GM23338 (cell line): ENCODE data around the gene QRICH1. TPM values are rescaled to one million over a fixed set of nuclear protein-coding genes. Genes with fewer than 3 reads are reported as not detected.
A peak's percentile ranks its signal among the peaks of the same experiment; 100 is the strongest.

Experiments used
- ATAC-seq: fragments of 200-7000 bp; cut with Tn5 transposase; 3 replicates; pipeline ENCODE4 v1.9.1; 2020
- DNase-seq: peaks from one replicate; pipeline ENCODE4 v3.0.0-alpha.2; 2015; ENCODE audit warnings: low spot score
- H2AFZ ChIP-seq: fragments of 200-600 bp; sonication (generic); 2 replicates; pipeline ENCODE4 v1.8.0; 2016; ENCODE audit warnings: antibody characterized with exemption, mild to moderate bottlenecking, moderate library complexity
- H3F3A ChIP-seq: fragments of 200-600 bp; sonication (generic); replicated peaks from 2 replicates; pipeline ENCODE4 v1.8.0; 2017; ENCODE audit warnings: antibody characterized with exemption, mixed run types, low read depth
- H3K27ac ChIP-seq: fragments of 200-600 bp; sonication (generic); 2 replicates; pipeline ENCODE4 v1.6.1; 2016; ENCODE audit warnings: low read depth
- H3K27me3 ChIP-seq: fragments of 200-600 bp; sonication (generic); 2 replicates; pipeline ENCODE4 v1.8.0; 2016; ENCODE audit warnings: mild to moderate bottlenecking, mixed run types, moderate library complexity; ENCODE audit not compliant: insufficient read depth
- H3K36me3 ChIP-seq: fragments of 200-600 bp; sonication (generic); 2 replicates; pipeline ENCODE4 v1.8.0; 2016; ENCODE audit warnings: mild to moderate bottlenecking; ENCODE audit not compliant: insufficient read depth
- H3K4me1 ChIP-seq: fragments of 200-600 bp; sonication (generic); 2 replicates; pipeline ENCODE4 v1.8.0; 2016; ENCODE audit warnings: mild to moderate bottlenecking, moderate library complexity; ENCODE audit not compliant: insufficient read depth
- H3K4me2 ChIP-seq: fragments of 200-600 bp; sonication (generic); 2 replicates; pipeline ENCODE4 v1.7.1; 2017; ENCODE audit warnings: mixed run types
- H3K4me3 ChIP-seq: fragments of 200-600 bp; sonication (generic); 2 replicates; pipeline ENCODE4 v1.6.1; 2016; ENCODE audit warnings: mixed run types
- H3K79me2 ChIP-seq: fragments of 200-600 bp; sonication (generic); replicated peaks from 2 replicates; pipeline ENCODE4 v1.8.0; 2017; ENCODE audit warnings: mild to moderate bottlenecking; ENCODE audit not compliant: insufficient read depth
- H3K9me2 ChIP-seq: fragments of 200-600 bp; sonication (generic); 2 replicates; pipeline ENCODE4 v1.8.0; 2017; ENCODE audit not compliant: insufficient read depth
- H4K20me1 ChIP-seq: fragments of 200-600 bp; sonication (generic); replicated peaks from 2 replicates; pipeline ENCODE4 v1.8.0; 2017; ENCODE audit warnings: mild to moderate bottlenecking; ENCODE audit not compliant: insufficient read depth
- H3K27ac Mint-ChIP-seq: 2 replicates; pipeline ENCODE4 v1.8.0; 2020; ENCODE audit warnings: inconsistent platforms, mild to moderate bottlenecking, moderate library complexity, mixed read lengths
- H3K27me3 Mint-ChIP-seq: 3 replicates; pipeline ENCODE4 v1.8.0; 2022; ENCODE audit warnings: low read depth, mild to moderate bottlenecking, moderate library complexity, mixed read lengths, inconsistent platforms; ENCODE audit not compliant: insufficient read depth, poor library complexity
- H3K36me3 Mint-ChIP-seq: 3 replicates; pipeline ENCODE4 v1.8.0; 2021; ENCODE audit warnings: low read depth, mild to moderate bottlenecking, inconsistent platforms, moderate library complexity, mixed read lengths
- H3K4me1 Mint-ChIP-seq: 3 replicates; pipeline ENCODE4 v1.8.0; 2020; ENCODE audit warnings: mild to moderate bottlenecking, inconsistent platforms, mixed read lengths
- H3K4me3 Mint-ChIP-seq: 3 replicates; pipeline ENCODE4 v1.8.0; 2021; ENCODE audit warnings: moderate library complexity, mild to moderate bottlenecking, inconsistent platforms, mixed read lengths
- H3K9me3 Mint-ChIP-seq: 3 replicates; pipeline ENCODE4 v1.8.0; 2020; ENCODE audit warnings: moderate library complexity, mild to moderate bottlenecking, inconsistent platforms, mixed read lengths
- CREB1 ChIP-seq: fragments of 250-450 bp; sonication (Bioruptor Pico); IDR thresholded peaks from 2 replicates; pipeline ENCODE4 v1.5.0; 2020; ENCODE audit warnings: low read depth, mild to moderate bottlenecking, moderate library complexity
- CTCF ChIP-seq, 2 experiments: fragments of 200-600 bp in 1 of 2; sonication (generic) in 1 of 2; conservative IDR thresholded peaks; 2 replicates each; pipeline versions ENCODE4 v1.5.1 to v1.6.1; 2016 to 2017; ENCODE audit warnings: antibody characterized with exemption in 2 of 2, low read depth in 2 of 2, mild to moderate bottlenecking in 2 of 2, moderate library complexity in 1 of 2
- ETS1 ChIP-seq: IDR thresholded peaks from 2 replicates; pipeline ENCODE4 v1.6.1; 2016; ENCODE audit warnings: antibody characterized with exemption
- EZH2 ChIP-seq: fragments of 200-600 bp; sonication (generic); IDR thresholded peaks from one replicate; pipeline ENCODE4 v1.8.0; 2017; ENCODE audit warnings: antibody characterized with exemption, mild to moderate bottlenecking, low read depth; ENCODE audit not compliant: unreplicated experiment
- EZH2phosphoT487 ChIP-seq: fragments of 200-600 bp; sonication (generic); IDR thresholded peaks from one replicate; pipeline ENCODE4 v1.8.1; 2018; ENCODE audit warnings: antibody characterized with exemption; ENCODE audit not compliant: unreplicated experiment
- JUNB ChIP-seq: IDR thresholded peaks from one replicate; pipeline ENCODE4 v1.6.1; 2016; ENCODE audit warnings: antibody characterized with exemption; ENCODE audit not compliant: unreplicated experiment
- NANOG ChIP-seq: IDR thresholded peaks from 2 replicates; pipeline ENCODE4 v1.6.1; 2016; ENCODE audit warnings: antibody characterized with exemption, borderline replicate concordance
- POLR2AphosphoS5 ChIP-seq: IDR thresholded peaks from 2 replicates; pipeline ENCODE4 v1.6.1; 2016; ENCODE audit warnings: antibody characterized with exemption, low read depth
- REST ChIP-seq: IDR thresholded peaks from one replicate; pipeline ENCODE4 v1.6.1; 2018; ENCODE audit warnings: antibody characterized with exemption; ENCODE audit not compliant: unreplicated experiment
- STAT1 ChIP-seq: IDR thresholded peaks from one replicate; pipeline ENCODE4 v1.6.1; 2016; ENCODE audit warnings: antibody characterized with exemption; ENCODE audit not compliant: unreplicated experiment
- ZNF114 ChIP-seq: fragments of 250-450 bp; sonication (Bioruptor Pico); IDR thresholded peaks from 2 replicates; pipeline ENCODE4 v1.5.0; 2020; ENCODE audit warnings: mild to moderate bottlenecking, moderate library complexity
- ZNF331 ChIP-seq: fragments of 250-450 bp; sonication (Bioruptor Pico); IDR thresholded peaks from 2 replicates; pipeline ENCODE4 v1.5.0; 2020; ENCODE audit warnings: low read depth, mild to moderate bottlenecking, moderate library complexity
- ZNF462 ChIP-seq: fragments of 250-450 bp; sonication (Bioruptor Pico); IDR thresholded peaks from 2 replicates; pipeline ENCODE4 v1.5.0; 2020; ENCODE audit warnings: mild to moderate bottlenecking, moderate library complexity
- polyA plus RNA-seq: library from polyadenylated mRNA; unstranded; fragments of >200 nt; fragmentation: Nextera tagmentation; extraction: Ambion mirVana; gene quantifications from 2 replicates; pipeline ENCODE4 v1.2.1, GENCODE V29; 2016
- total RNA-seq: library from RNA; depleted of rRNA; stranded (reverse); fragments of >200 nt; shearing (Covaris generic); gene quantifications from 2 replicates; pipeline ENCODE4 v1.2.3, GENCODE V29; 2014

Gene QRICH1
- total and polyA plus RNA-seq, 2 experiments from 2014 or later = 66.9 to 149 TPM

- Histone ChIP-seq H3K27ac (peak overlapping the region; percentile 85), H3K36me3 (no peaks in the 10 kb centered on the region), H3K4me1 (peaks cover 7% of the 10 kb centered on the region; the same call in 1 of the 2 replicates), H3K9me2 (no peaks in the 10 kb centered on the region), H3K27me3 (no peaks in the 10 kb centered on the region), H3K4me3 (peak overlapping the region; percentile 97), H3K79me2 (no peaks in the 10 kb centered on the region; the same call in 1 of the 2 replicates), H2AFZ (peak overlapping the region; percentile 100), H4K20me1 (no peaks in the 10 kb centered on the region), H3K4me2 (peak overlapping the region; percentile 100), H3F3A (no peaks in the 10 kb centered on the region)
- peaks cover 4% of the 10 kb centered on the region for H3K27me3 Mint-ChIP-seq
- no peaks in the 10 kb centered on the region; the same call in 2 of the 3 replicates for H3K9me3 Mint-ChIP-seq
- H3K4me1 Mint-ChIP-seq = peaks cover 15% of the 10 kb centered on the region
- H3K27ac Mint-ChIP-seq = peak overlapping the region; percentile 85
- ATAC-seq (peak; percentile 75), DNase-seq (peak; percentile 94)
- no peak for TF ChIP-seq ETS1
- TF ChIP-seq REST = no peak
- TF ChIP-seq CREB1 (CRISPR knock-in tag) = no peak
- TF ChIP-seq NANOG = no peak
- TF ChIP-seq EZH2phosphoT487 = no peak
- TF ChIP-seq POLR2AphosphoS5 = no peak
- no peak for TF ChIP-seq EZH2
- no peak for TF ChIP-seq ZNF462 (CRISPR knock-in tag)
- TF ChIP-seq CTCF (conservative IDR thresholded peaks at IDR 0.05; ENCODE audit: low read depth in 2 of 2) = no peak
- TF ChIP-seq JUNB = no peak
- no peak for TF ChIP-seq ZNF331 (CRISPR knock-in tag)
- no peak for TF ChIP-seq ZNF114 (CRISPR knock-in tag)
- no peak for TF ChIP-seq STAT1
- no peaks in the 10 kb centered on the region for H3K36me3 Mint-ChIP-seq
- peak overlapping the region; percentile 88 for H3K4me3 Mint-ChIP-seq
Observed at GRCh38 chr3:49133226-49133951, 39.5 kb upstream of the QRICH1 start.
